ENCODE results near the gene NCAPG2. TPM values are rescaled to one million over a fixed set of nuclear protein-coding genes. Genes with fewer than 3 reads are reported as not detected.

The NCAPG2 gene
- total RNA-seq, 4 donors from 2014 or later, result 7.3 to 23.1 (median 13.7) TPM

GRCh38 chr7:158695726-158696452 is 8.7 kb downstream of the NCAPG2 start:
- 36 to 42% methylated on average over 7 to 8 of the region's 10 CpGs for WGBS, 2 donors
- peaks cover 0 to 7% (median 0%) of the 10 kb centered on the region in 3 donors for H3K4me1 ChIP-seq
- TF ChIP-seq, protein P1, sequence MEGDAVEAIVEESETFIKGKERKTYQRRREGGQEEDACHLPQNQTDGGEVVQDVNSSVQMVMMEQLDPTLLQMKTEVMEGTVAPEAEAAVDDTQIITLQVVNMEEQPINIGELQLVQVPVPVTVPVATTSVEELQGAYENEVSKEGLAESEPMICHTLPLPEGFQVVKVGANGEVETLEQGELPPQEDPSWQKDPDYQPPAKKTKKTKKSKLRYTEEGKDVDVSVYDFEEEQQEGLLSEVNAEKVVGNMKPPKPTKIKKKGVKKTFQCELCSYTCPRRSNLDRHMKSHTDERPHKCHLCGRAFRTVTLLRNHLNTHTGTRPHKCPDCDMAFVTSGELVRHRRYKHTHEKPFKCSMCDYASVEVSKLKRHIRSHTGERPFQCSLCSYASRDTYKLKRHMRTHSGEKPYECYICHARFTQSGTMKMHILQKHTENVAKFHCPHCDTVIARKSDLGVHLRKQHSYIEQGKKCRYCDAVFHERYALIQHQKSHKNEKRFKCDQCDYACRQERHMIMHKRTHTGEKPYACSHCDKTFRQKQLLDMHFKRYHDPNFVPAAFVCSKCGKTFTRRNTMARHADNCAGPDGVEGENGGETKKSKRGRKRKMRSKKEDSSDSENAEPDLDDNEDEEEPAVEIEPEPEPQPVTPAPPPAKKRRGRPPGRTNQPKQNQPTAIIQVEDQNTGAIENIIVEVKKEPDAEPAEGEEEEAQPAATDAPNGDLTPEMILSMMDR (IDR thresholded peaks at IDR 0.05), result peak in 5 of 6 experiments; percentile 44 to 62 (median 48)
- no peak for TF ChIP-seq POLR2A (IDR thresholded peaks at IDR 0.05)
- H3K4me3 ChIP-seq, result peak overlapping the region in 1 of 4 donors; percentile 15
- H3K36me3 ChIP-seq, result peaks cover 0 to 8% (median 0%) of the 10 kb centered on the region in 3 donors
- H3K27me3 ChIP-seq, result no peaks in the 10 kb centered on the region
- intact Hi-C loops (cut with DNase I), result no loop called here
- H3K9me3 ChIP-seq, result no peaks in the 10 kb centered on the region
- H3K27ac ChIP-seq, result peak overlapping the region in 2 of 4 donors; percentile 30 to 48
- DNase-seq, result no peak

GRCh38 chr7:158695056-158695455 is 9.5 kb downstream of the NCAPG2 start:
- intact Hi-C loops (cut with DNase I), result no loop called here
- no peak overlapping the region for H3K27ac ChIP-seq
- no peak for DNase-seq
- H3K4me3 ChIP-seq, result no peak overlapping the region
- no peaks in the 10 kb centered on the region for H3K9me3 ChIP-seq
- H3K36me3 ChIP-seq, result peaks cover 0 to 13% (median 0%) of the 10 kb centered on the region in 3 donors
- WGBS, 2 donors, result 56 to 63% methylated on average over 3 of the region's 3 CpGs
- peaks cover 0 to 7% (median 0%) of the 10 kb centered on the region in 3 donors for H3K4me1 ChIP-seq
- TF ChIP-seq, protein P1 (IDR thresholded peaks at IDR 0.05), result no peak
- TF ChIP-seq POLR2A (IDR thresholded peaks at IDR 0.05), result no peak
- H3K27me3 ChIP-seq, result no peaks in the 10 kb centered on the region

- no peak overlapping the region for H3K4me3 ChIP-seq
- H3K27ac ChIP-seq, result no peak overlapping the region
- intact Hi-C loops (cut with DNase I), result loop anchor here (5.0 kb wide), 1 partner anchor 283 kb away; no protein-coding TSS in a partner anchor
- 77 to 94% methylated on average over 6 of the region's 6 CpGs for WGBS, 2 donors
- TF ChIP-seq, protein P1 (IDR thresholded peaks at IDR 0.05), result no peak
- TF ChIP-seq POLR2A (IDR thresholded peaks at IDR 0.05), result no peak
- H3K27me3 ChIP-seq, result no peaks in the 10 kb centered on the region
- peaks cover 0 to 7% (median 0%) of the 10 kb centered on the region in 3 donors for H3K4me1 ChIP-seq
- DNase-seq, result no peak
- H3K36me3 ChIP-seq, result peaks cover 0 to 15% (median 0%) of the 10 kb centered on the region in 3 donors
- H3K9me3 ChIP-seq, result no peaks in the 10 kb centered on the region
Observed at GRCh38 chr7:158694650-158695049, 10.0 kb downstream of the NCAPG2 start.

DNA sequence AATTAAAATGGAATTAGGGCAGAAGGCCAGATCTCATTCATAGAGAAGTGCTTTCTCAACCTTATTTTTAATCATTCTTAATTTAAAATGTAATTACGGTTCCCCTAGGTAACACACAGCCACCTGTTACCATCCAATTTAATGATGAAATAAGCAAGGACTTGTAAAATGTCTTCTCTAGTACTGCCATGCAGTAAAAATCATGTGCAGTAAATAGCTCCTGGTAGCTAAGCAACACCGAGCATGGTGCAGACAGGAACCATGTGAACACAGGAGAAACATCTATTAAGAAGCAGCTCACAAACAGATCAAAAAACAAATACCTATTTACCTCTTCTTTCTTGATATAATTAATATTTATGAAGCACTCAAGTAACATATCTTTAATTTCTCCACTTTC is 15.1 kb downstream of the NCAPG2 start:
- DNase-seq, result no peak
- Histone ChIP-seq H3K4me3 (no peak overlapping the region), H3K9me3 (no peaks in the 10 kb centered on the region), H3K36me3 (peaks cover 0 to 61% (median 0%) of the 10 kb centered on the region in 3 donors), H3K27ac (no peak overlapping the region), H3K4me1 (no peaks in the 10 kb centered on the region), H3K27me3 (no peaks in the 10 kb centered on the region)
- intact Hi-C loops (cut with DNase I), result no loop called here
- TF ChIP-seq, protein P1 (IDR thresholded peaks at IDR 0.05), result no peak
- no peak for TF ChIP-seq POLR2A (IDR thresholded peaks at IDR 0.05)
- 98 to 100% methylated on average over 2 of the region's 2 CpGs for WGBS, 2 donors

- no peaks in the 10 kb centered on the region for H3K9me3 ChIP-seq
- H3K4me1 ChIP-seq, result no peaks in the 10 kb centered on the region
- no peak for DNase-seq
- TF ChIP-seq POLR2A (IDR thresholded peaks at IDR 0.05), result no peak
- TF ChIP-seq, protein P1 (IDR thresholded peaks at IDR 0.05), result no peak
- intact Hi-C loops (cut with DNase I), result no loop called here
- H3K27ac ChIP-seq, result no peak overlapping the region
- 86 to 97% methylated on average over 5 to 7 of the region's 7 CpGs for WGBS, 2 donors
- H3K4me3 ChIP-seq, result no peak overlapping the region
- no peaks in the 10 kb centered on the region for H3K27me3 ChIP-seq
- H3K36me3 ChIP-seq, result peaks cover 0 to 71% (median 0%) of the 10 kb centered on the region in 3 donors
Observed at GRCh38 chr7:158687406-158687805, 17.2 kb downstream of the NCAPG2 start.
